Neural progenitor cell (in vitro differentiated cells): ENCODE measurements around the gene KIF4A. TPM values are rescaled to one million over a fixed set of nuclear protein-coding genes. Genes with fewer than 3 reads are reported as not detected.

ENCODE experiments used
- DNase-seq: peaks from one replicate; pipeline ENCODE4 v3.0.0-alpha.2; 2016; ENCODE audit warnings: low spot score
- H2AFZ ChIP-seq: fragments of 200-600 bp; sonication (generic); replicated peaks from 2 replicates; pipeline ENCODE4 v1.6.1; 2016; ENCODE audit warnings: antibody characterized with exemption
- H3F3A ChIP-seq: fragments of 200-600 bp; sonication (generic); 2 replicates; pipeline ENCODE4 v1.6.1; 2016; ENCODE audit warnings: antibody characterized with exemption, low read depth
- H3K27ac ChIP-seq: fragments of 200-600 bp; sonication (generic); 2 replicates; pipeline ENCODE4 v1.5.1; 2016; ENCODE audit warnings: mild to moderate bottlenecking
- H3K27me3 ChIP-seq: fragments of 200-600 bp; sonication (generic); 2 replicates; pipeline ENCODE4 v1.6.1; 2016; ENCODE audit warnings: mild to moderate bottlenecking, moderate library complexity
- H3K36me3 ChIP-seq: fragments of 200-600 bp; sonication (generic); 2 replicates; pipeline ENCODE4 v1.5.1; 2016
- H3K4me1 ChIP-seq: fragments of 200-600 bp; sonication (generic); 2 replicates; pipeline ENCODE4 v1.6.1; 2016; ENCODE audit warnings: mixed run types
- H3K4me2 ChIP-seq: fragments of 200-600 bp; sonication (generic); 2 replicates; pipeline ENCODE4 v1.6.1; 2016
- H3K4me3 ChIP-seq: fragments of 200-600 bp; sonication (generic); 2 replicates; pipeline ENCODE4 v1.5.1; 2016
- H3K79me2 ChIP-seq: fragments of 200-600 bp; sonication (generic); 2 replicates; pipeline ENCODE4 v1.6.1; 2016; ENCODE audit warnings: low read depth
- H3K9ac ChIP-seq: fragments of 200-600 bp; sonication (generic); 2 replicates; pipeline ENCODE4 v1.6.1; 2016
- H3K9me3 ChIP-seq: fragments of 200-600 bp; sonication (generic); 2 replicates; pipeline ENCODE4 v1.5.1; 2016; ENCODE audit warnings: low read depth
- H4K20me1 ChIP-seq: fragments of 200-600 bp; sonication (generic); 2 replicates; pipeline ENCODE4 v1.6.1; 2016; ENCODE audit warnings: low read depth
- H3K27ac Mint-ChIP-seq: 3 replicates; pipeline ENCODE4 v1.8.0; 2021; ENCODE audit warnings: mixed read lengths
- H3K27me3 Mint-ChIP-seq: 2 replicates; pipeline ENCODE4 v1.8.0; 2022; ENCODE audit warnings: low read depth, mild to moderate bottlenecking, inconsistent platforms, moderate library complexity, mixed read lengths; ENCODE audit not compliant: insufficient read depth
- H3K36me3 Mint-ChIP-seq: 3 replicates; pipeline ENCODE4 v1.8.0; 2021; ENCODE audit warnings: mixed read lengths
- H3K4me1 Mint-ChIP-seq: 3 replicates; pipeline ENCODE4 v1.8.0; 2021; ENCODE audit warnings: mixed read lengths
- H3K4me3 Mint-ChIP-seq: 3 replicates; pipeline ENCODE4 v1.8.0; 2021; ENCODE audit warnings: mild to moderate bottlenecking, moderate library complexity, mixed read lengths
- H3K9me3 Mint-ChIP-seq: 3 replicates; pipeline ENCODE4 v1.8.0; 2020; ENCODE audit warnings: mixed read lengths
- EZH2 ChIP-seq: fragments of 200-600 bp; sonication (generic); IDR thresholded peaks from 2 replicates; pipeline ENCODE4 v1.6.1; 2017; ENCODE audit warnings: antibody characterized with exemption, mild to moderate bottlenecking, moderate library complexity
- EZH2phosphoT487 ChIP-seq: fragments of 200-600 bp; sonication (generic); IDR thresholded peaks from 2 replicates; pipeline ENCODE4 v1.6.1; 2017; ENCODE audit warnings: antibody characterized with exemption
- total RNA-seq: library from RNA; depleted of rRNA; stranded (reverse); fragments of >200 nt; gene quantifications from 2 replicates; pipeline ENCODE4 v1.2.3, GENCODE V29; 2015; ENCODE audit warnings: low replicate concordance
- TF ChIP-seq, protein P1 (sequence below): fragments of 200-600 bp; sonication (generic); IDR thresholded peaks from 2 replicates; pipeline ENCODE4 v1.5.1; 2017; ENCODE audit warnings: antibody characterized with exemption, mild to moderate bottlenecking

The KIF4A gene
- total RNA-seq, 1 donor from 2014 or later, result 77.6 TPM

GRCh38 chrX:70331161-70331560 lies 41.3 kb downstream of the KIF4A start:
- H3K27ac Mint-ChIP-seq, result no peak overlapping the region
- H3F3A ChIP-seq, result no peaks in the 10 kb centered on the region
- H3K27ac ChIP-seq, result no peak overlapping the region
- no peak overlapping the region for H3K4me3 Mint-ChIP-seq
- no peak overlapping the region for H2AFZ ChIP-seq
- H3K9ac ChIP-seq, result no peak overlapping the region
- H3K4me2 ChIP-seq, result no peak overlapping the region
- TF ChIP-seq EZH2phosphoT487, result no peak
- no peak for TF ChIP-seq EZH2
- TF ChIP-seq, protein P1, sequence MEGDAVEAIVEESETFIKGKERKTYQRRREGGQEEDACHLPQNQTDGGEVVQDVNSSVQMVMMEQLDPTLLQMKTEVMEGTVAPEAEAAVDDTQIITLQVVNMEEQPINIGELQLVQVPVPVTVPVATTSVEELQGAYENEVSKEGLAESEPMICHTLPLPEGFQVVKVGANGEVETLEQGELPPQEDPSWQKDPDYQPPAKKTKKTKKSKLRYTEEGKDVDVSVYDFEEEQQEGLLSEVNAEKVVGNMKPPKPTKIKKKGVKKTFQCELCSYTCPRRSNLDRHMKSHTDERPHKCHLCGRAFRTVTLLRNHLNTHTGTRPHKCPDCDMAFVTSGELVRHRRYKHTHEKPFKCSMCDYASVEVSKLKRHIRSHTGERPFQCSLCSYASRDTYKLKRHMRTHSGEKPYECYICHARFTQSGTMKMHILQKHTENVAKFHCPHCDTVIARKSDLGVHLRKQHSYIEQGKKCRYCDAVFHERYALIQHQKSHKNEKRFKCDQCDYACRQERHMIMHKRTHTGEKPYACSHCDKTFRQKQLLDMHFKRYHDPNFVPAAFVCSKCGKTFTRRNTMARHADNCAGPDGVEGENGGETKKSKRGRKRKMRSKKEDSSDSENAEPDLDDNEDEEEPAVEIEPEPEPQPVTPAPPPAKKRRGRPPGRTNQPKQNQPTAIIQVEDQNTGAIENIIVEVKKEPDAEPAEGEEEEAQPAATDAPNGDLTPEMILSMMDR, result no peak
- no peaks in the 10 kb centered on the region for H3K36me3 ChIP-seq
- H3K4me3 ChIP-seq, result no peak overlapping the region
- peaks cover 5% of the 10 kb centered on the region for H3K36me3 Mint-ChIP-seq
- no peaks in the 10 kb centered on the region for H3K27me3 Mint-ChIP-seq
- no peaks in the 10 kb centered on the region for H4K20me1 ChIP-seq
- H3K9me3 Mint-ChIP-seq, result no peaks in the 10 kb centered on the region
- DNase-seq, result no peak
- no peaks in the 10 kb centered on the region for H3K79me2 ChIP-seq
- peaks cover 3% of the 10 kb centered on the region for H3K9me3 ChIP-seq
- H3K4me1 Mint-ChIP-seq, result no peaks in the 10 kb centered on the region
- H3K27me3 ChIP-seq, result no peaks in the 10 kb centered on the region
- no peaks in the 10 kb centered on the region for H3K4me1 ChIP-seq

DNA sequence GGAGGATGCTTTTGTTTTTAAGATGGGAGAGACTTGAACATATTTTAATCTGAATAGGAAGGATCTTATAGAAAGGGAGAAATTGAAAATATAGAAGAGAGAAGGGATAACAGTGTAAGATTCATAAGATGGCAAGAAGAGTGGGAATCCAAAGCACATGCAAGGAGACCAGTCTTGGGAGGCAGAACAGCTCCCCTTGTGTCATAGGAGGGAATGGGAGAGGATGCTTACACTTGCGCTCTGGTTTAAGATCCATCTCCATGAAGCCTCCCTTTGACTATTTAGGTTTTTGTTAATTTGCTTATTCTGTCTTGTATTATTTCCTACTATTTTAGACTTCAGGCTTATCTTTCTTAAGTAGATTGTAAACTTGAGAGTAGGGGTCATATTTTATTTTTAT lies 42.7 kb downstream of the KIF4A start:
- H3K79me2 ChIP-seq, result no peaks in the 10 kb centered on the region
- H3K4me1 ChIP-seq, result no peaks in the 10 kb centered on the region
- no peak overlapping the region for H3K9ac ChIP-seq
- Mint-ChIP-seq H3K36me3 (peaks cover 7% of the 10 kb centered on the region), H3K4me1 (no peaks in the 10 kb centered on the region), H3K4me3 (no peak overlapping the region), H3K9me3 (no peaks in the 10 kb centered on the region), H3K27ac (no peak overlapping the region), H3K27me3 (peaks cover 2% of the 10 kb centered on the region)
- H3K9me3 ChIP-seq, result peaks cover 3% of the 10 kb centered on the region
- no peak for DNase-seq
- H4K20me1 ChIP-seq, result no peaks in the 10 kb centered on the region
- H3F3A ChIP-seq, result no peaks in the 10 kb centered on the region
- H3K4me2 ChIP-seq, result no peak overlapping the region
- no peak overlapping the region for H2AFZ ChIP-seq
- H3K27me3 ChIP-seq, result no peaks in the 10 kb centered on the region
- H3K36me3 ChIP-seq, result no peaks in the 10 kb centered on the region
- no peak for TF ChIP-seq EZH2phosphoT487
- TF ChIP-seq, protein P1, result peak; percentile 16
- H3K4me3 ChIP-seq, result no peak overlapping the region
- no peak overlapping the region for H3K27ac ChIP-seq

DNA sequence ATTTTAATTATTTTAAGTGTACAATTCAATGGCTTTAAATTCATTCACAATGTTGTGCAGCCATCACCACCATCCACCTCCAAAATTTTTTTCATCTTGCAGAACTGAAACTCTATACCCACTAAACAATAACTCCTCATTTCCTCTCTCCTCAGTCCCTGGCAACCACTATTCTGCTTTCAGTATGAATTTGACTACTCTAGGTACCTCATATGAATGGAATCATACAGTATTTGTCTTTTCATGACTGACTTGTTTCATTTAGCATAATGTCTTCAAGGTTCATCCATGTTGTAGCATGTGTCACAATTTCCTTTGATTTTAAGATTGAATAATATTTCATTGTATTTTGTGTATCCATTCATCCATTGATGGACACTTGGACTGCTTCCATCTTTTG lies 46.9 kb downstream of the KIF4A start:
- Mint-ChIP-seq H3K27ac (no peak overlapping the region), H3K27me3 (peaks cover 3% of the 10 kb centered on the region), H3K4me3 (no peak overlapping the region), H3K9me3 (no peaks in the 10 kb centered on the region), H3K4me1 (no peaks in the 10 kb centered on the region), H3K36me3 (peaks cover 4% of the 10 kb centered on the region)
- H3F3A ChIP-seq, result no peaks in the 10 kb centered on the region
- H3K9ac ChIP-seq, result no peak overlapping the region
- no peak for TF ChIP-seq EZH2phosphoT487
- TF ChIP-seq, protein P1, result no peak
- no peak for TF ChIP-seq EZH2
- DNase-seq, result no peak
- no peaks in the 10 kb centered on the region for H3K79me2 ChIP-seq
- H3K27ac ChIP-seq, result no peak overlapping the region
- H3K36me3 ChIP-seq, result no peaks in the 10 kb centered on the region
- H3K9me3 ChIP-seq, result no peaks in the 10 kb centered on the region
- no peak overlapping the region for H3K4me3 ChIP-seq
- H3K27me3 ChIP-seq, result no peaks in the 10 kb centered on the region
- no peaks in the 10 kb centered on the region for H4K20me1 ChIP-seq
- H3K4me1 ChIP-seq, result no peaks in the 10 kb centered on the region
- H2AFZ ChIP-seq, result no peak overlapping the region
- no peak overlapping the region for H3K4me2 ChIP-seq

- H3F3A ChIP-seq, result no peaks in the 10 kb centered on the region
- no peaks in the 10 kb centered on the region for H3K4me1 ChIP-seq
- no peak for TF ChIP-seq EZH2
- TF ChIP-seq, protein P1, result no peak
- Mint-ChIP-seq H3K27ac (no peak overlapping the region), H3K27me3 (peaks cover 3% of the 10 kb centered on the region), H3K36me3 (peaks cover 9% of the 10 kb centered on the region), H3K9me3 (no peaks in the 10 kb centered on the region), H3K4me3 (no peak overlapping the region), H3K4me1 (no peaks in the 10 kb centered on the region)
- H3K27ac ChIP-seq, result no peak overlapping the region
- no peak overlapping the region for H3K4me2 ChIP-seq
- no peak overlapping the region for H3K4me3 ChIP-seq
- H4K20me1 ChIP-seq, result no peaks in the 10 kb centered on the region
- H3K79me2 ChIP-seq, result no peaks in the 10 kb centered on the region
- no peaks in the 10 kb centered on the region for H3K9me3 ChIP-seq
- H2AFZ ChIP-seq, result no peak overlapping the region
- no peak overlapping the region for H3K9ac ChIP-seq
- H3K27me3 ChIP-seq, result no peaks in the 10 kb centered on the region
- no peak for DNase-seq
- H3K36me3 ChIP-seq, result peaks cover 5% of the 10 kb centered on the region
Observed at GRCh38 chrX:70338290-70338689, 48.4 kb downstream of the KIF4A start.
